Endothelial cell of umbilical vein (primary cell): ENCODE data around the gene PPP3CA.

Experiments
- CTCF ChIP-seq, 2 donors: IDR thresholded peaks; 1 replicate in 1 of 2; 2 replicates in 1 of 2; pipeline ENCODE4 v1.5.1; 2011; ENCODE audit warnings: low read length in 2 of 2, mild to moderate bottlenecking in 2 of 2, moderate library complexity in 2 of 2, control low read depth in 1 of 2, inconsistent platforms in 1 of 2, low read depth in 1 of 2; ENCODE audit not compliant: insufficient read depth in 1 of 2; ENCODE audit errors: extremely low read depth in 1 of 2
- MYC ChIP-seq: IDR thresholded peaks from one replicate; pipeline ENCODE4 v1.6.1; 2011; ENCODE audit warnings: mild to moderate bottlenecking, low read depth, low read length
- POLR2A ChIP-seq: IDR thresholded peaks from 2 replicates; pipeline ENCODE4 v1.6.1; 2012; ENCODE audit warnings: low read depth, mild to moderate bottlenecking, control low read depth, low read length

GRCh38 chr4:101065935-101066485 lies 281.3 kb downstream of the PPP3CA start:
- TF ChIP-seq CTCF (IDR thresholded peaks at IDR 0.05; ENCODE audit: extremely low read depth in 1 of 2, insufficient read depth in 1 of 2, low read depth in 1 of 2, low read length in 2 of 2) = no peak
- TF ChIP-seq MYC = no peak
- no peak for TF ChIP-seq POLR2A
